ENCODE measurements around the gene SAFB.

SAFB gene

GRCh38 chr19:5590151-5590864 is 32.6 kb upstream of the SAFB start:
- Histone ChIP-seq H3K9me3 (ENCODE audit: control insufficient read depth, insufficient read depth, low read length) (no peaks in the 10 kb centered on the region), H3K9ac (ENCODE audit: low read depth, low read length) (no peak overlapping the region), H3K4me1 (ENCODE audit: insufficient read depth, low read length) (peaks cover 10% of the 10 kb centered on the region; the same call in 1 of the 2 replicates), H3K36me3 (ENCODE audit: insufficient read depth, low read length) (peaks cover 17% of the 10 kb centered on the region)

GRCh38 chr19:5590865-5591154 is 32.1 kb upstream of the SAFB start:
- peaks cover 6% of the 10 kb centered on the region; the same call in 1 of the 2 replicates for H3K4me1 ChIP-seq (ENCODE audit: insufficient read depth, low read length)
- H3K9ac ChIP-seq (ENCODE audit: low read depth, low read length) = no peak overlapping the region
- peaks cover 19% of the 10 kb centered on the region for H3K36me3 ChIP-seq (ENCODE audit: insufficient read depth, low read length)
- H3K9me3 ChIP-seq (ENCODE audit: control insufficient read depth, insufficient read depth, low read length) = no peaks in the 10 kb centered on the region

- Histone ChIP-seq H3K9me3 (ENCODE audit: control insufficient read depth, insufficient read depth, low read length) (no peaks in the 10 kb centered on the region), H3K36me3 (ENCODE audit: insufficient read depth, low read length) (peaks cover 19% of the 10 kb centered on the region), H3K4me1 (ENCODE audit: insufficient read depth, low read length) (peaks cover 2% of the 10 kb centered on the region; the same call in 1 of the 2 replicates), H3K9ac (ENCODE audit: low read depth, low read length) (no peak overlapping the region)
Observed at GRCh38 chr19:5591476-5591875, 31.4 kb upstream of the SAFB start.

GRCh38 chr19:5592531-5593342 is 30.1 kb upstream of the SAFB start:
- Histone ChIP-seq H3K9me3 (ENCODE audit: control insufficient read depth, insufficient read depth, low read length) (no peaks in the 10 kb centered on the region), H3K4me1 (ENCODE audit: insufficient read depth, low read length) (no peaks in the 10 kb centered on the region), H3K36me3 (ENCODE audit: insufficient read depth, low read length) (peaks cover 23% of the 10 kb centered on the region), H3K9ac (ENCODE audit: low read depth, low read length) (no peak overlapping the region)

- Histone ChIP-seq H3K36me3 (ENCODE audit: insufficient read depth, low read length) (peaks cover 26% of the 10 kb centered on the region), H3K9ac (ENCODE audit: low read depth, low read length) (no peak overlapping the region), H3K9me3 (ENCODE audit: control insufficient read depth, insufficient read depth, low read length) (no peaks in the 10 kb centered on the region), H3K4me1 (ENCODE audit: insufficient read depth, low read length) (no peaks in the 10 kb centered on the region)
Observed at GRCh38 chr19:5593343-5594255, 29.3 kb upstream of the SAFB start.

- Histone ChIP-seq H3K9me3 (ENCODE audit: control insufficient read depth, insufficient read depth, low read length) (no peaks in the 10 kb centered on the region), H3K9ac (ENCODE audit: low read depth, low read length) (no peak overlapping the region), H3K4me1 (ENCODE audit: insufficient read depth, low read length) (no peaks in the 10 kb centered on the region), H3K36me3 (ENCODE audit: insufficient read depth, low read length) (peaks cover 33% of the 10 kb centered on the region)
Observed at GRCh38 chr19:5594521-5594950, 28.3 kb upstream of the SAFB start.

GRCh38 chr19:5595129-5595528 is 27.8 kb upstream of the SAFB start:
- H3K9me3 ChIP-seq (ENCODE audit: control insufficient read depth, insufficient read depth, low read length) = no peaks in the 10 kb centered on the region
- no peak overlapping the region for H3K9ac ChIP-seq (ENCODE audit: low read depth, low read length)
- H3K4me1 ChIP-seq (ENCODE audit: insufficient read depth, low read length) = no peaks in the 10 kb centered on the region
- H3K36me3 ChIP-seq (ENCODE audit: insufficient read depth, low read length) = peaks cover 35% of the 10 kb centered on the region

- Histone ChIP-seq H3K36me3 (ENCODE audit: insufficient read depth, low read length) (peaks cover 38% of the 10 kb centered on the region), H3K9me3 (ENCODE audit: control insufficient read depth, insufficient read depth, low read length) (no peaks in the 10 kb centered on the region), H3K4me1 (ENCODE audit: insufficient read depth, low read length) (no peaks in the 10 kb centered on the region), H3K9ac (ENCODE audit: low read depth, low read length) (no peak overlapping the region)
Observed at GRCh38 chr19:5595745-5596144, 27.1 kb upstream of the SAFB start.

- H3K4me1 ChIP-seq (ENCODE audit: insufficient read depth, low read length) = no peaks in the 10 kb centered on the region
Observed at GRCh38 chr19:5600797-5601196, 22.1 kb upstream of the SAFB start.

GRCh38 chr19:5603626-5604025 is 19.3 kb upstream of the SAFB start:
- no peaks in the 10 kb centered on the region for H3K9me3 ChIP-seq (ENCODE audit: control insufficient read depth, insufficient read depth, low read length)
- no peak overlapping the region for H3K9ac ChIP-seq (ENCODE audit: low read depth, low read length)
- peaks cover 39% of the 10 kb centered on the region for H3K36me3 ChIP-seq (ENCODE audit: insufficient read depth, low read length)
- H3K4me1 ChIP-seq (ENCODE audit: insufficient read depth, low read length) = no peaks in the 10 kb centered on the region

More at GRCh38 chr19:5600797-5601196, 22.1 kb upstream of the SAFB start:
- no peak overlapping the region for H3K9ac ChIP-seq (ENCODE audit: low read depth, low read length)
- no peaks in the 10 kb centered on the region for H3K9me3 ChIP-seq (ENCODE audit: control insufficient read depth, insufficient read depth, low read length)
- peaks cover 35% of the 10 kb centered on the region for H3K36me3 ChIP-seq (ENCODE audit: insufficient read depth, low read length)

GRCh38 chr19:5605362-5605761 is 17.5 kb upstream of the SAFB start:
- H3K4me1 ChIP-seq (ENCODE audit: insufficient read depth, low read length) = no peaks in the 10 kb centered on the region
- H3K9ac ChIP-seq (ENCODE audit: low read depth, low read length) = no peak overlapping the region
- H3K36me3 ChIP-seq (ENCODE audit: insufficient read depth, low read length) = peaks cover 41% of the 10 kb centered on the region
- no peaks in the 10 kb centered on the region for H3K9me3 ChIP-seq (ENCODE audit: control insufficient read depth, insufficient read depth, low read length)

- Histone ChIP-seq H3K4me1 (ENCODE audit: insufficient read depth, low read length) (no peaks in the 10 kb centered on the region), H3K36me3 (ENCODE audit: insufficient read depth, low read length) (peaks cover 44% of the 10 kb centered on the region), H3K9me3 (ENCODE audit: control insufficient read depth, insufficient read depth, low read length) (no peaks in the 10 kb centered on the region), H3K9ac (ENCODE audit: low read depth, low read length) (no peak overlapping the region)
Observed at GRCh38 chr19:5607318-5608275, 15.3 kb upstream of the SAFB start.

- Histone ChIP-seq H3K9ac (ENCODE audit: low read depth, low read length) (no peak overlapping the region), H3K36me3 (ENCODE audit: insufficient read depth, low read length) (peaks cover 48% of the 10 kb centered on the region), H3K4me1 (ENCODE audit: insufficient read depth, low read length) (no peaks in the 10 kb centered on the region), H3K9me3 (ENCODE audit: control insufficient read depth, insufficient read depth, low read length) (no peaks in the 10 kb centered on the region)
Observed at GRCh38 chr19:5608291-5608690, 14.6 kb upstream of the SAFB start.
